ENCODE data around the gene CFAP77.

Gene CFAP77

DNA sequence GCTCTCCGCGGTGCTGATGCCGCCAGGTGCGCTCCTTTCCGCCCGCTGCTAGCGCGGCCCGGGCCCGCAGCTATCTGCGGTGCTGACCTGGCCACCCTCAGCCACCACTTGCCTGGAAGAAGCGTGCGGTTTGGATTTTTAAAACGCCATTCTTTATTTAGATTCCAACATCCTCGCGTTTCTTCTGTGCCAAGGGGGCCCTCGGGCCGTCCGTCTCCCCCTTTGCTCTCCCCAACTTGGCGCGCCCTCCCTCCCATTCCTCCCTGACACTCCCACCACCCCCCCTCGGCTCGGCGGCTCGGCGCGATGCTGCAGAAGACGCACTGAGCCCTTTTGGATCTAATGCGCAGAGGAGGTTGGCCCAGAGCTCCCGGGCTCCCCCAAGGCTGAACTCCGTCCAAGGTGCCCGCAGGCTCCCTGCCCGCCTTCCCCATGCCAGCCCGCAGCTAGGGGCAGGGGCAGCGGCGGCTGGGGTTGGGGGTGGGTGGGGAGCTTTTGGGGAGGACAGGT lies 172.3 kb downstream of the CFAP77 start, which contains the start of gene BARHL1:
TSS of gene BARHL1 (plus strand) at position 331 of the 510 bp plus-strand sequence. CDS start 192 bp downstream, outside the sequence.
- DNase-seq (ENCODE audit: low read depth) = no peak

DNA sequence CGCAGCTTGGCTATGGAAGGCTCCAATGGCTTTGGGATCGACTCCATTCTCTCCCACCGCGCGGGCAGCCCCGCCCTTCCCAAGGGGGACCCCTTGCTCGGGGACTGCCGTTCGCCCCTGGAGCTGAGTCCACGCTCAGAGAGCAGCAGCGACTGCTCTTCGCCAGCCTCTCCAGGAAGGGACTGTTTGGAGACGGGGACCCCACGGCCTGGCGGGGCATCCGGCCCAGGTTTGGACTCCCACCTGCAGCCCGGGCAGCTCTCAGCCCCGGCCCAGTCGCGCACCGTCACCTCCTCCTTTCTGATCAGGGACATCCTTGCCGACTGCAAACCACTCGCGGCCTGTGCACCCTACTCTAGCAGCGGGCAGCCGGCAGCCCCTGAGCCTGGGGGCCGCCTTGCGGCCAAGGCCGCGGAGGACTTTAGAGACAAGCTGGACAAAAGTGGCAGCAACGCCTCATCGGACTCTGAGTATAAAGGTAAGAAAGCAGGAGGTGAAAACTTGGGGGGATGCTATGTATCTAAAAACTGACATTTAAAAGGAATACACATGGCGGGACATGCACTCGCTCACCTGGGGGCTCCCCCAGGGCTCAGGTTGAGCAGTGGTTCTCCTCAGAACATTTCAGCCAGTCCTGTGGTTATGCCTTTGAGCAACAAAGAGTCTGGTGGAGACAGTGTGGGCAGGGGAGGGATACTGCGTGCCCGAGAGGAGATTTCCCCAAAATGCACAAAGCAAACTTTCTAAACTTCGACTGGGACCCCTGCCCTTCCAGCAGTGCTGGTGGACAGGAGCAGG lies 173.0 kb downstream of the CFAP77 start:
- DNase-seq (ENCODE audit: low read depth) = no peak

DNA sequence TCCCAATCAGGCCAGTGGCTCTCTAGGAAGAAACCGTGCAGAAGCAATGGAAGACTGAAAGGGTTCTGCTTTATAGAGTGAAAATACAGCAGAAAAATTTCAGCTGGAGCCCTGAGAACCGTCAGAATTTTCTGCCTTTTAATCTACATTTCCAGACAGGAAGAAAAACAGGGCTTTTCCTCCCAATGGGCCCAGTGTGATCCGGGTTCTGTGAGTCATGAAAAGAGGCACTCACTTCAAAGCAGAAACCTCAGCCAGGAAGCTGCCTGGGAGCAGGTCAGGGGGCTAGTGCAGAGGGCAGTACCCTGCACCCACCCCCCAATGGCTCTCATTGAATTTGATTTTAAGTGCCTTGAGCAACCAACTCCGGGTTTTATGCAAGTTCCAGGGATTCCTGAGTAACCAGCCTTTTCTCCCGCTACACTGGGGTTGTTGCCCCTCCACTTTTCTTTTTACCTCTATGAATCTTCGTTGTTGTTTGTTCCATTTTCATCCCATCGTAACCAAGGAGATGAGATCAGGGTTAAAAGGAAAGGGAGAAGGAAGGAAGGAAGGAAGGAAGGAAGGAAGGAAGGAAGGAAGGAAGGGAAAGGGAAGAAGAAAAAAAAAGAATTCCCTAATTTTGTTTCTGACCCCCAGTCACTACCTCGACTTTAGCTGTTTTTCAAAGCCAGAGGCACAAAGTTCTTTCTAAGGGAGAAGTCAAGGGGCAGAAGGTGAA lies 173.7 kb downstream of the CFAP77 start:
- DNase-seq (ENCODE audit: low read depth) = no peak

DNA sequence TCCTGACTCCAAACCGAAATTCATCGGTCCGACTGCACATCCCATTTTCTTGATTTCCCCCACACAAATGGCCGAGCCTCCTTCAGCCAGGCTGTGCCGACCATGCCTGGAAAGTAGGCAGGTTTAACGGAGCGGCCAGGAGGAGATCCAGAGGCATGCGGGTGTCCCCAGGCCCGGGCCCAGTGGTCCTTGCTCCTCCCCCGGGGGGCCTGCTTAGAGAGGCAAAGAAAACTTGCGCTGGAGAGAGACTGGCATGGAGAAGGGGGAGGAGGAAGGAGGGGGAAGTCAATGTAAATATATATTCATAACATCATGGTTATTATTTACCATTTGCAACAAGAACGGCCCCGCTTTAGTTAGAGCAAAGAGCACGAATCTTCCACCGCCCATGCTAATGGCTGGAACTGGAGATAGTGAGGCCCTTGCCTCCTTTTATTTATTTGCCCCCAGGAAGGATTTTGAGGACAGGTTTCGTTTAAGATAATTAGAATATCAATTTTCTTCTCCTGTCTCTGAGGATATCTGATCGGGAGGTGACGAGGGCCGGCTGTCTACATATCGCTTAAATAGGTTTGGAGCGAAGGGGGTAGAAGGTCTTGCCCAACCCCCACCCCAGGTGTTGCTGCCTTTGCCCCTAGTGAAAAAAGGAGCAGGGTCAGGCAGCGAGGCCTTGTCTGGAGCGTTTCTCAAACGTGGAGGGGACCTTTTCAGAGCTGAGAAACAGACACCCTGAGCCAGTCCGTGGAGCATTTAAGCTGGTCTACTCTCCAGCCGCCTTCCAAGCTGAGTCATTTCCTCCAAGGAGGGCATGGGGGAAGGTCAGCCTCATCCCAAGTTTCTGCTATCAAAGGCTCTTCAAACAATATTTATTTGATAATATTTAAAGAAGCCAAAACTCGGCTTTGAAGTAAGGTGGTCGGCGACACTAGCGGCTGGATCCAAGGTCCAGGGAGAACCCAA lies 174.9 kb downstream of the CFAP77 start:
- DNase-seq (ENCODE audit: low read depth) = no peak

DNA sequence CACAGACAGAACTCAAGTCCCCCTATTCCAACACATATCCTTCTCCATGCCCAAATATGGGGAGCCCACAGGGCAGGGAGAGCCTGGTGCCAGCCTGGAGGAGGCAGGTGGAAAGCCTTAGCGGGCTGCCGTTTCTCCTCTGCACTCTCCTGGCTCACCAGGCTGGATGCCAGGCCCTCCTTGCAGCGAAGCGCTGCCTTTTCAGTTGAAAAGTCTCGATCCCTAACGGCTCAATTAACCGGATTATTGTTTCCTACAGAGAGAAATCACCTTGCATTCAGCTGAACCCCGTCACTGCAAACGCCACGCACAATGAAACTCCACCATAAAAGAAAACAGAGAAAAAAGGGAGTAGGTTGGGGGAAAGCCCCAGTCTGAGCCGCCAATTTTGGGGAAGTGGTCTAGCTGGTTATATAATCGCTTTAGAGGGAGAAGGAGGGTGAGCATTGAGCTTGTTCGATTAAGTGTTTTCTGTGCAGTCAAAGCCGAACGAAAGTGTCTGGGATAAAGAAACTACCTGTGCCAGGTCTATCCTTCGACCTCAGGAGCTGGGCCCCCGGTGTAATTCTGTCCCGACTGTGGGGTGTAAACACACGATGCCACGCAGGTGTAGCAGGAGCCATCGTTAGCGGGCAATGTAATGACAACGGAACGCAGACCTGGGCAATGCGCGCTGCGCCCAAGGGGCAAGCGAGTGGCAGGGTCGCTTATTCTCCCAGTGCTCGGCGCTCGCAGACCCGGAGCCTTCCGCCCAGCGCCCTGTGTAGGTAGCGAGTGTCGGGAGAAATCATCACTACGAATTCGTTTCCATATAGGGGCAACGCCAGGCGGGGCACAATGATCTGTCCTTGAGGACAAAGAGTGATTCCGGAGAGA lies 176.2 kb downstream of the CFAP77 start:
- DNase-seq (ENCODE audit: low read depth) = no peak

DNA sequence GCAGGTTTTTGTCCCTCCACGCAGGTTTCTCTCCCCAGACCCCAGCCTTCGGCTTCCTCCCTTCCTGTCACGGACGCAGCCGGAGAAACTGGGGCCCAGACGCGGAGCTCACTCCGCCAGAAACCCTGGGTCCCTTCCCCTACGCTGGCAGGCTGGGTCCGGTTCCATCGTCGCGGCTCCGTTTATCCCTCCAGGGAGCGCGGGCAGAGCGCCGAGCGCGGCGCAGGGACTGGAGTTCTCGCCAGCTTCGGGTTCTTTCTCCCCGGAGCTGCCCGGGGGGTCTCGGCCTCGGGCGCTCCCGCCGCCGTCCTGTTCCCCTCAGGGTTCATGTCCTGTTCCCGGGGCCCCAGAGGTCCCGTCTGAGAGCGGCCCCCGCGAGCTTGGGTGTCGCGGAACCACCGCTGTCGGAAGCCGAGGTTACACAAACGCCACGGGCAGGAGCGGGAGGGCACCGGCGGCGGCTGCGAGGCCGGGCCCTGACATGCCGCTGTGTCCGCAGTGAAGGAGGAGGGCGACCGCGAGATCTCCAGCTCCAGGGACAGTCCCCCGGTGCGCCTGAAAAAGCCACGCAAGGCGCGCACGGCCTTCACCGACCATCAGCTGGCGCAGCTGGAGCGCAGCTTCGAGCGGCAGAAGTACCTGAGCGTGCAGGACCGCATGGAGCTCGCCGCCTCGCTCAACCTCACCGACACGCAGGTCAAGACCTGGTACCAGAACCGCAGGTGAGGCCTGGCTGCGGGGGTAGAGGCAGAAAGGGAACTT lies 177.0 kb downstream of the CFAP77 start:
- no peak for DNase-seq (ENCODE audit: low read depth)

DNA sequence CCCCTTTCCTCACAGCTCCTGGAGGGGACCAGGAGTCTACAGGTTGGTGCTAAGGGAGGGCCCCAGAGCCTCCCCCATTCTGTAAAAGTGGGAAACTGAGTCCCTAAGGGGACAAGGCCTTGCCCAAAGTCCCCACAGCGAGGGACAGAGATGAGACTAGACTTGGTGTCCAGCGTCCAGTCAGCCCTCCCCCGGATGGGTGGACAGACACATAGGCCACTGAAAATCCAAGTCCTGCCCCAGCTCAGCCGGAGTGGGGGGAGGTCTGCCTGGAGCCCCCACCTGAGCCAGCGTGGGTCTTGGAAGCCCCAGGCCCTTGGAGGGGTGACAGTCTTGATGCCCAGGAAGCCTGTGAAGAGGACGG lies 177.6 kb downstream of the CFAP77 start:
- DNase-seq (ENCODE audit: low read depth) = no peak

DNA sequence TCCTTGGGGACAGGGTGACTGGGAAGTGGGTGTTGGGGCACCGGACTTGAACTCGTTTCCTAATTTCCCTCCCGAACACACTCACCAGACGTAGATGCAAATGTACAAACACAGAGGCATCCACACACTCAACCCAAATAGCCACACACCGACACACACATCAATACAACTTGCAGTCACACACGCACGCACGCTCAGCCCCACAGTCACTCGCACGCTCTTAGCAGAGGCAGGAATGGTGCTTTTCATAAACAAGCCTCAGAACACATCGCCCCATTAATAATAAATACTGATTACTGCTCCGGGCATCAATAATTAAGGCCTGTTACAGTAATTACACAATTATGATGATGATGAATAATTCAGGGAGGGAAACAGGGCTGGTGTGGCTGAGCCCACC lies 178.1 kb downstream of the CFAP77 start:
- no peak for DNase-seq (ENCODE audit: low read depth)

DNA sequence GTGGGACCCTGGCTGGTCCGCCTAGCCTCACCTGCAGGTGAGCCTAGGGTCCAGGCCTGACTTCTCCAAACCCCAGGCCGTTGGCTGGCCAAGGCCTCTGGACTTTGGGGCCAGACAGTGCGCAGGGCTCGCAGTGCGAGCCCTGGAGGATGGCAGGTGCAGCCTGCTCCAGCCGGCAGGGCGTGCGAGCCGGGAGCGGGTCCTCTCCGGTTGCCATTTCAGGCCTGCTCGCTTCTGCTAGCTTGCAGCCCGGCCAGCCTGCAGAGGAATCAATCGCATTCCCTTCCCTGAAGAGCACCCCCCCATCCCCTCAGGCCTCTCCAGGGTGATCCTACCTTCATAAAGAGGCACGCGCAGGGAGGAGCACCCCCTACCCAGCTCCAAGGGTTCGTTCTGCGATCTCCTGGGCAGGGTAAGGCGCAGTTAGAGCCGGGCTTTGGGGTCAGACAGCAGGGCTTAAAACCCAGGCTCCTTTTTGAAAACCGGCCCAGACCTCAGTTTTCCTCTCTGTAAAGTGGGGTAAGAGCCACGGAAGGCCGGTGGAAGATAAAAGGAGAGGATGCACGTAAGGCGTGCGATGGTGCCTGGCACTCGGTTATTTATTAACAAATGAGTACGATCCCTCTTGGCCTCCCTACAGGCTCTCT lies 178.6 kb downstream of the CFAP77 start:
- DNase-seq (ENCODE audit: low read depth) = no peak

DNA sequence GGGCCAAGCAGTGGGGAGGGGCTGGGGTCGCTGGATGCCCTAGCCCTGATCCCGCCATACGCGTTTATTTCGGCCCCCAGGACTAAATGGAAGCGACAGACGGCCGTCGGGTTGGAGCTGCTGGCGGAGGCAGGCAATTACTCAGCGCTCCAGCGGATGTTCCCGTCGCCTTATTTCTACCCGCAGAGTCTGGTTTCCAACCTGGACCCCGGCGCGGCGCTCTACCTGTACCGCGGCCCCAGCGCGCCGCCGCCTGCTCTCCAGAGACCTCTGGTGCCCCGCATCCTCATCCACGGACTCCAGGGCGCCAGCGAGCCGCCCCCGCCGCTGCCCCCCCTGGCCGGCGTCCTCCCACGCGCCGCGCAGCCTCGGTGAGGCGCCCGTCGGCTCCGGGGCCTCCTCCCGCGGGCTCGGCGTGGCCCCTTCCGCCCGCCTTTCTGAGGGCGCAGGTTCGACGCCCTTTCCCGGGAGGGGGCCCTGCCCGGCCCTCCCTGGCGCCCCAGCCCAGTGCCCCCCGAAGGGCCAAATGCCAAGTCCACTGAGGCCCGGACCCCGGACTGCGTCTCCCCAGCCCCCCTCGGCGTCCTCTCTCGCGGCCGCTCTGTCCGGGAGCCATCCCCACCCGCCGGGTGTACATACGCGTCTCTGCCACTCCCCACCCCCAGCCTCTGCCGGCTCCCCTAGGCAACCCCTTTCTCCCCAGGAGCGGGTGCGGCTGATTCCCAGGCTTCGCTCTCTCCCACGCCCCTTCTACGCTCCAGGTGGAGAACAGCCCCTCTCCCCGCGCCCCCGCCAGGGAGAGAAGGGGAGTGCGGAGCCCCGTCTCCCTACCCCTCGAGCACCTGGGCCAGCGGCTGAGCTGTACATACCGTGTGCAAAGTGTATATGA lies 179.4 kb downstream of the CFAP77 start:
- DNase-seq (ENCODE audit: low read depth) = no peak

DNA sequence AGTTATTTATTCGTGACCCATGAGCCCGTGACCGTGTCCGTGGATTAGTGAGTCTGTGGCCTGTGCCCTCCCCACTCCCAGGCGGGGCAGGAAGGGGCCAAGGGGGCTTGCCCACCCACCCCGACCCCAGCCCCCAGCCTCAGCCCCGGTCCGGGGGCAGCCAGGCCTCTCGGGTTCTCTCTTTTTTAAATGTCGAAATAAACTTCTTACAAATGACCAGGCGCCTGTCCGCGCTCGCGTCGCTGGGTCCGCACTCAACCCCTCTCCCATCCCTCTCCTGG lies 180.0 kb downstream of the CFAP77 start:
- DNase-seq (ENCODE audit: low read depth) = no peak

DNA sequence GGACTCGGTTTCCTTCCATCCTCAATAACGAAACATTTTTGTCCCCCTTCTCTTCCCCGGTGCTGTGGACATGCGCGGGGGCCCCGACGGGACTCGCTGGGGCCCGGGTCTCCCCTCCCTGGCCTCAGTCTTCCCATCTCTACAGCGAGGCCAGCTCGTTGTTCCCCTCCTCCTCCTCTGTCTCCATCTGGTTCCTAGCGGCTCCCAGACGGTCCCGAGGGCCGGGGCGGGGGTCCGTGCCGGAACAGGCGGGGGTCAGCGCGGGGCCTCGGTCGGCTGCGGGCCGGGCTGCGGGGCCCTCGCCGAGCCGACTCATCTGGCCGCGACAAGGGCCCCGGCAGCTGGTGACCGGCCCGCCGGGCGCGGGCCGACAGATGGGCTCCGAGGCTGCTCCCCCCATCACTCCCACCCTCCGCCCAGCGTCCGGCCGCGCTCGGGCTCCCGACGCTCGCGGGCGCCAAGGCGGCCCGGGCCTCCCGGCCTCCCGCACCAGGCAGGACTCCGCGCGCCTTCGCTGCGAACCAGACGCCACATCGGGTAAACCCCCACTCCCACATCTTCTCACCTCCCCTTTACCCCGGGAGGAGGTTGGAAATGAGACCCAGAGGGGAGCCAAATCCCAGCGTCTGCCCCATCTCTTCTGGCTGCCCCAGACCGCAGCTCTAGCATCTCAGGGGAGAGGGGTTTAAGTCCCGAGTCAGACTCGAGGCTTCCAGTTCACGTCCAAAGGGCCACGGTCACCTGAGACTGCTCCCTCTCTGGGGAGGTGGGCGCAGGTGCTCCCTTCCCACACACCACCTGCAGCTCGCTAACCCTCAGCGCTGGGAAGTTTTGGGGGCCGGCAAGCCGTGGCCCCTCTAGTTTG lies 180.5 kb downstream of the CFAP77 start:
- no peak for DNase-seq (ENCODE audit: low read depth)

DNA sequence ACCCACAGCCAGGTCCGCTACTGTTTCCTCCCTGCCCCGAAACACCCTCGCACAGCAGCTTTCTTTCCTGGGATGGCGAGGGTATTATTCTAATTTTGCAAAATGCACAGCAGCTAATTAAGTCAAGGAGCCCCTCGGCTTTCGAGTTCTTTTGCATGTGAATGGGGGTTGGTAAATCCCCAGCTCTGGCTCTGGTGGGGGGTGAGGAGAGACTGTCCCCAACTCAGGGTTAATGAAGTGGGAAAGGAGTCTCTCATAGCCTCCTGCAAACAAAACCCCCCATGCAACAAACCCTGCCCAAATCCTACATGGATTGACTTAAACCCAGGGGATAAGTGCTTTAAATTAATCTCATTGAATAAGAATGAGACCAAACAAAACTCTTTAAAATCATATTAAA lies 181.2 kb downstream of the CFAP77 start:
- DNase-seq (ENCODE audit: low read depth) = no peak

DNA sequence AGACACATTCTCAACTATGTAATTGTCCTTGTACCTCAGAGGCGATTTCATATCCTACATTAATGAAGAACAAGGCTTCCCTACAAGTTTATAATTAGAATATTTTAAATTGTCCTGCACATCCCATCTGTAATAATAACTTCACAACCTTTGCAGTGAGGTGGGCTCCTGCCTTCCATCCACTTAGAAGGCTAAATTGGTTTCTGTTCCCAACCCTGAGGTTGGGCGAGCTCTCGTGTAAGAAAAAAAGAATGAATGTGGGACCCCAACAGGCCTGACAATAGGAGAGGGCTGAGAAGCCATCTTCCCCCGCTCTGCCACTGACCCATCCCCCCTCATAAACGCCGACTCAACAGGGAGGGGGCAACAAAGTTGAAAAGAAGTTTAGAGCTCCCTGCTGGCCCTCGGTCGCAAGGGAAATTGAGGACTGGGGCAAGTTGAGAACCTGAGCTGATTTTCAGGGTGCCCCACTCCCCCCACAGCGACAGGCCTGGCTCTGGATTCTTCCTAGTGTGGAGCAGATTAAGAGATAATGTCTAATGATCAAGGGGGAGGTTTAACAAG lies 181.8 kb downstream of the CFAP77 start:
- no peak for DNase-seq (ENCODE audit: low read depth)

DNA sequence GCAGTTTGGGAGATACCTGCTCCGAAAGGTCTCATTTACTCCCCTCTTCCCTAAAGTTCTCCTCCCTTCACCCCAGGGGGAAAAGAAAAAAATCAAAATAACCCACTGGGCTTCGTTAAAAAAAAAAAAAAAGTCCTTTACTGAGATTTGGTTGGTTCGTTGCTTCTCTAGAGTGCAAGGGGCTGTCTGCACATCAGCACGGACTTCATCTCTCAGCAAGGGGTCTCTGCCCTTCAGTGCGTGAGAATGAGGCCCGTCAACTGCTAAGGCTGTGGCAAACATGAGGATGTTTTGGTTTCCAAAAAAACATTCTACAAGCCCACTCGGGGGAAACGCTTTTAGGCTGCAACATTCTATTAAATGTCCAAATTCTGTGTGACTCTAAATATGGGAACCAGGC lies 182.4 kb downstream of the CFAP77 start:
- DNase-seq (ENCODE audit: low read depth) = no peak

DNA sequence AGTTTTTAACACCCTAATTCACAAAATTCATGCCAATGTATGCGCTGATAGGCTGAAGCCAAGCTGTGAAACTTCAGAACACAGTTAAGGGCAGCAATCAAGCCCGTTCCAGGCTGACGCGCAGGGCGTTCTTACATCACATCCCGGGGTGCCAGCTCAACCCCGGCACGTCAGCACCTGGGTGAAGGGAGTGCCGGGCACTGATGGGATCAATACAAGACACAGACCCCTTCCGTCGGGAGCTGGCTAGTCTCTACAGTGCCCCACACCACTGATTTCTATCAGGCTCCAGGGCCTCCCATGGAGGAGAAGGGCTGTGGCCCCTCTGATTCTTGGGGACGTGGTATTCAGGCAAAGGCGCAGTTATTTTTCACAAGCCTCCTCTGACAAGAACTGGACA lies 184.4 kb downstream of the CFAP77 start:
- DNase-seq (ENCODE audit: low read depth) = no peak

DNA sequence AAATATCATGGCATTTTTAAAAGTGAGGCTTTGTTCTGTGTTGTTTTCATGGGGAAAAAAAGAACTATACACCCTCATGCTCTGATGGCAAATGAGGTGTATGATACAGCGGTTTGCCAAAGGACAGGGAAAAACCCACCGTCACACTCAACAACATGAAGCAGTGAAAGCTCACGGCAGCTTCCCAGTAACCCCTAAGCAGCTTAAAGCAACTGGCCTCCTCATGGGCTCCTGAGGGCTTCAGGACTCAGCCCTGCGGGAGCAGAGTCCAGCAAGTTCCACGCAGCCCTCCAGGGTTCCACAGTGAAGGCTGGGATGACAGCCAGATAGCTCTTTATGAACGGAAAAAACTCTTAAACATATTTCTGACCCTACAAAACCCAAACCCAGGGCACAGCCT lies 185.3 kb downstream of the CFAP77 start:
- DNase-seq (ENCODE audit: low read depth) = no peak

DNA sequence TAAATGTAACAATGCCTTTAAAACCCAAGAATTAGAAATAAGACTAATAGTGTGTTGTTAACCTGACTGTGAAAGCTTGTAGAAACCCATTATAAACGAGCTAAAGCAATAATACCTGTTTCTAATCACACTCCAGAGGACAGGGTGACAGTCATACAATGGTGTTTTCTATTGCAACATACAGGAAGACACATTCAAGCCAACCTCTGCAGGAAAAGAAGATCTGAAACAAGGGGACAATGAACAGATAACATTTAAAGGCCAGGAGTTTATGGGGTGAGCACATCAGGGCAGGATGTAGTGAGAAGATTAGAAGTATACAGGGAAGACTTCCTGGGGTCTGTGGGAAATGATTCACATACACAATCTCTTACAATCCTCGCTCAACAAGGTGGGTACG lies 186.2 kb downstream of the CFAP77 start:
- DNase-seq (ENCODE audit: low read depth) = no peak
